HG03378 (cell line): Measurements from ENCODE around the gene TESK2.
A peak's percentile ranks its signal among the peaks of the same experiment; 100 is the strongest.

Experiments
- ATAC-seq: cut with Tn5 transposase; IDR thresholded peaks from one replicate; pipeline ENCODE4 v1.9.1; 2021; ENCODE audit warnings: mild to moderate bottlenecking, moderate library complexity; ENCODE audit not compliant: unreplicated experiment

Gene TESK2

GRCh38 chr1:45317166-45317565 is 173.8 kb downstream of the TESK2 start:
- no peak for ATAC-seq

- ATAC-seq: no peak
Measured at GRCh38 chr1:45314266-45314665, 176.7 kb downstream of the TESK2 start.

- ATAC-seq: no peak
Measured at GRCh38 chr1:45306905-45307304, 184.1 kb downstream of the TESK2 start.

GRCh38 chr1:45306319-45306718 is 184.6 kb downstream of the TESK2 start:
- no peak for ATAC-seq

GRCh38 chr1:45305231-45305630 is 185.7 kb downstream of the TESK2 start:
- no peak for ATAC-seq

- no peak for ATAC-seq
Measured at GRCh38 chr1:45304311-45305081, 186.5 kb downstream of the TESK2 start.

GRCh38 chr1:45303520-45304310 is 187.2 kb downstream of the TESK2 start:
- peak; percentile 59 for ATAC-seq

- ATAC-seq: no peak
Measured at GRCh38 chr1:45302505-45303150, 188.3 kb downstream of the TESK2 start.

GRCh38 chr1:45300669-45300997 is 190.3 kb downstream of the TESK2 start:
- ATAC-seq: no peak

GRCh38 chr1:45299981-45300668 is 190.8 kb downstream of the TESK2 start:
- no peak for ATAC-seq

- no peak for ATAC-seq
Measured at GRCh38 chr1:45299296-45299695, 191.7 kb downstream of the TESK2 start.

- ATAC-seq: no peak
Measured at GRCh38 chr1:45297666-45298356, 193.2 kb downstream of the TESK2 start.
